NCI-H2107 treated with DMSO at 0.1 percent for 48 hours (cell line): ENCODE results near the gene MFRP.
A peak's percentile ranks its signal among the peaks of the same experiment; 100 is the strongest.

Experiments used
- DNase-seq: peaks from one replicate; lab custom pipeline; 2025; ENCODE audit not compliant: unreplicated experiment; lab: John Stamatoyannopoulos, UW

The MFRP gene

DNA sequence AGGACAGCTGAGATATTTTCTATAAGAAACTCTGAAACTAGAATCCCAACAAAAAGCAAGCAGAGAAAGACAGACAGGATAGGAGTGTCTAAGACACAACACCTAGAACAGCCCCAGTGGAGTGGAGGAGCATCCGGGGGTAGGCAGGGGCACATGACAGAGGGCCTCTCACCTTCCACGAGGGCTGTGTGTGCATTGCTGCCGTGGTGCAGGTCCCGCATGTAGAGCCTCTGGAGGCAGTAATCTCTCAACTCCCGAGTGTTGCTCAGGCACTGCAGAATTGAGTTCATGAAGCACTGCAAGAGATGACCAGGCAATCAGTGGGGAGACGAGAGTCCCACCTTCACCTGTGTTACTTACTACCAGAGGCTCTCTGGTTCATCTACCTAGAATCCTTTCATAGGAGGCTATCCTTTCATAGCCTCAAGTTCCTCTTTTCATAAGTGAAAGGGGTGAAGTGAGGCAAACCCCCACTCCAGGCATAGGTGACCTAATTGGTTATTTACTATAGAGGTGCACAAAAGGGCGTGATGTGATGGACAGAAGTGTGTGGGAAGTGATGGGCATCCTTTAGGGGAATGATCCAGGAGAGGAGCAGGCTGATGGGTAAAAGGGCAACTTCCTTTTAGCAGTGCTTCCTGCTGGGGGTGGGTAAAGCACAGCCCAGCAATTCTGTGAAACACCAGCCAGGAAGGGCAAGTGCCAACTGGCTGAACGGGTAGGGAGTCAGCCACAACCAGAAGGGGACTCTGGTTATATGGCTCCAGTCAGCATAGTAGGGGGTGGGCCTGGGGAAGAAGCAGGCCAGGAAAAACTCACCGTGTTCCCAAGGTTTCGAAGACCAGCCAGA is 13.1 kb upstream of the MFRP start:
- DNase-seq: no peak

DNA sequence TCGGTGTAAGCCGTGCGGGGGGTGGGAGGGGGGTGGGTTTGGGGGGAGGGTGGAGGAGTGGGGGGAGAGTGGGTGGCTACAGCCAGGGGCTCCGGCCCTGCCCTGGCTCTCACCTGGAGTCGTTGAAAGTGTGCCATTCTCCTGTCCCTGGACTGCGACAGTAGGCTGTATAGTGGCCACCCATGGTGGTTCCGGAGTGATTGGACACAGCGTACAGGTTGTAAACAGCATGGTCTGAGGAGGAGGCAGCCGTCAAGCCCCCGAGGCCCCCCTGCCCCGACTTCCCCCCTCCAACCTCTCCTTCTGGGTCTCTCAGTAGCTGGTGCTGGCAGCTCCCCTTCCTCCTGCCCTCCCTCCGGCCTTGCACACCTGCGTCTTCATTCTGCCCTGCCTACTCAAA is 10.6 kb upstream of the MFRP start:
- no peak for DNase-seq

DNA sequence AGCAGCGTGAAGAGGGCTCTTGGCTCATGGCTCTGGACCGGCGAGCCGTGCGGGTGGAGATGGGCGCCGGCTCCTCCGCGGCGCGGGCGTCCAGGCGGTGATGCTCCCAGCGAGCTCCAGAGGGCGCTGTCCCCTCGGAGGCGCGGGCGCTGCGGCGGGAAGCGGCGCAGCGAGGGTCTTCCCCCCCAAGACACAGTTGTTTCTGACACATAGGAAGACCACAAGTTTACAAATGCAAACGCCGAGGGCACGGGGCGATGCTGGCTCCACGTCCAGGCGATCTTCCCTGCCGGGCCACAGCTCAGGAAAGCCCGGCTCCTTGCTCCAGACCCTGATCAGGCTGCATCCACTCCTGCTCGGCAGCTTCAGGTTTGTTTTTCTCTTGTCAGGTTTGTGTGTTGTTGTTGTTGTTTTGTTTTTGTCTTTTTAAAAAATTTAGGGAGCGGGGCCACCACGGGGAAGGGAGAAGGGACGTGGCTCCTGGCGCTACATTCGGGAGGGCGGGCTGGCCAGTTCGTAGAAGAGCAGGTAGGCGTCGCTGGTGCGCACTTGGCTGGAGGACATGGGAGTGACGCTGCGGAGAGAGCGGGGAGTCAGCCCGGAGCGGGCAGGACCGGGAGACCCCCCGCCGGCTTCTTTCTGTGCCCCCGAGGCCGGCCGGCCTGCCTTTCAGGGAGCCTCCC is 10.0 kb upstream of the MFRP start:
- peak; percentile 56 for DNase-seq

DNA sequence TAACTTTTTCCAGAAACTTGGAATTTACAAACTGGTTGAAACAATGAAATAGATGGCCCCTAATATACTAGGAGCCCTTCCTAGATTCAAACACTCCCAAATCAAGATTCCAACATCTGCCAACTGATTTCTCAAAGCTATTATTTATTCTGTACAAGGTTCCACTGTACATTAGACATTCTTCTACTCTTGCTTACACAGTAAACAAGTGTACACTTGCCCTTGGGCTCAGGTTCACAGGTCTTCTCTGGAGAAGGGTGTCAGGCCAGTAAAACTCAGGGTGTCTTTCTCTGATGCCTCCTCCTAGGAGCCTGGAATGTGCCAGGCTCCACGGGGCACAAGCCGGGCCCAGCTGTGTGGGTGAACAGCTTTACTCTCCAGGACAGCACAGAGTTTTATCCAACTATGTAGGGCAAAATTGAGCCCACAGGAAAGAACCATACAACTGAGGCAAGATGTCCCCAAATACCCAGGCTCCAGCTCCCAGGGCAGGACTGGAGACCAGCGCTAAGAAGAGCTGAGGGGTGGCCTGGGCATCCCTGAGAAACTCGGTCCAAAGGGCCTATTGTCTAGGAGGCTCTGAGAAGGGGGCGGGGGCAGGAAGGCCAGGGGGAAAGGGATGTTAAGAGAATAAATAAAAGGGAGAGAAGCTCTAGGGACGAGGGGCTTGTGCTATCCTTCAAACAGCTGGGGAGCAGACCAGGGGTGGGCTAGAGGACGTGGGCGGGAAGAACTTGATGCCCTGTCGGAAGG is 8.8 kb upstream of the MFRP start:
- no peak for DNase-seq

DNA sequence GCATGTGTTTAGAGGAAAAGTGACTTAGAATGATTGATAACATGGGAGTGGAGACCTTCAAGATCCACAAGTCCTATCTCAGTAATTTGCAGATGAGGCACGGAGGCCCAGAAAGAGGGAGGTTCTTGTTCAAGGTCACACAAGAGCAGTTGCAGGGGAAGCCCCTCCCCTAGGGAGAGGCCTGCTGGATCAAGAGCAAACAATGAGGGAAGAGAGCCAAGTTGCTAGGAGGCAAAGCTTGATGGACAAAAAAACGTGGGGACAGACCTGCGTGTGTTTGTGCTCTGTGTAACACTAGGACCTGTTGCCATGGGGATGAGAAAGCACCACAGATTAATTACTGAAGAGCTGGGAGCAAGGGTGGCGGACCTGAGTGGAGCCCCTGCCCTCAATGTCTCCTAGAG is 6.4 kb upstream of the MFRP start:
- DNase-seq: peak; percentile 71

DNA sequence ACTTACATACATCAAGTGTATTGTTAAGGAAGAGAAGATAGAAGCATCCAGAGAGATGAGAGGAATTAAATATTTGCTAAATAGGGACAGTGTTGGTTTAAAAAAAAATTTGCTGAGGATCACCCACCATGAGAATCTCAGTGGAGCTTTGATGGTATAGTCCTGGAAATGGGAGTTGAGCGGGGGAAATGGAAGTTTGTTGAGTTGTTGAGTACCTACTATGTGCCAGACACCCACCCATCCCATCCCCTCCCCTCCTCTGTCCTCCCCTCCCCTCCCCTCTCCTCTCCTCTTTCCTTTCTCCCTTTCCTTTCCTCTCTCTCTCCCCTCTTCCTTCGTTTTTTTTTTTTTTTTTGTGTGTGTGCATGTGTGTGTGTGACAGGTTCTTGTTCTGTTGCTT is 4.7 kb upstream of the MFRP start:
- no peak for DNase-seq

DNA sequence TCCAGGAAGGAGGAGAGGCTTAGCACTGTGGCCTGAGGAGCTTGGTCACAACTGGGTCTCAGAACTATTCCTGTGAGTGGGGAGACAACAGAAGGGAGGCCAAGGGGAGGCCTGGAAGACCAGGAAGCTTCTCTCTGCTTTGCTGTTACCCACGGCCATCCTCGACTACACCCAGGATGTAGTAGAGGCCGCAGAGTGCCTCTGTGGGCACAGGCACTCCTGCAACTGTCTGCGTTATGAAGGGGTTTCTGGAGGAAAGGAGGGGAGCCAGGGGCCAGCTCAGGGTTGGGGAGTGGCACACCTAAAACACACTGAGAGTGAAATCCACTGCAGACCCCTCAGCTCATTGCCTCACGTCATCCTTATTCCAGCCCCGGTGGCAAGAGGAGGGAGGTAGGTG is 3.8 kb upstream of the MFRP start:
- DNase-seq: no peak

DNA sequence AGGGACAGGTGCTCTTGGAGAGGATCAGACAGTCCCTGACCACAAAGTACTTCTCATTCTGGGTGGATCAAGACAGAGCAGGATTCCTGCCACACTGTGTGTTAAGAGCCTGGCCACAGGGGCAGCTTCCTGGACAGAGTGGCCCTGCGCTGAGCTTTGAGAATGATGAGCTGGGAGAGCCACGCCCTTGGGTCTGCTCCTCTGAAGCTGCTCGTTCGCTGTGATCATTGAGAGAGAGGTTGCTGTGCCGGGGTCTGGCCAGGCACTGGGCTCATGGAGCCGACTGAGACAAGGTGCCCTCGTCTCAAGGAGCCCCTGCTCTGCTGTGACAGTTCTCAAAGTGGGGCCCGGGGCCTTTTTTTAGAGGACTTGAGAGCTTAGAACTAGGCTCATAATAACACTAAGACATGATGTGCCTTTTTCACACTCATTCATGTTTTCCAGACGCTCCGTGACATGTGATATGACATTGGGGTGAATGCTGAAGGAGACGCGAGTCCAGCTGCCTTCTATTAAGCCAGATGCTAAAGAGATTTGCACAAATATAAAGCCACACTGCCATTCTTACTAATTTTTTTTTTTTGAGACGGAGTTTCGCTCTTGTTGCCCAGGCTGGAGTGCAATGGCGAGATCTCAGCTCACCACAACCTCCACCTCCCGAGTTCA is 1.6 kb upstream of the MFRP start:
- DNase-seq: no peak

DNA sequence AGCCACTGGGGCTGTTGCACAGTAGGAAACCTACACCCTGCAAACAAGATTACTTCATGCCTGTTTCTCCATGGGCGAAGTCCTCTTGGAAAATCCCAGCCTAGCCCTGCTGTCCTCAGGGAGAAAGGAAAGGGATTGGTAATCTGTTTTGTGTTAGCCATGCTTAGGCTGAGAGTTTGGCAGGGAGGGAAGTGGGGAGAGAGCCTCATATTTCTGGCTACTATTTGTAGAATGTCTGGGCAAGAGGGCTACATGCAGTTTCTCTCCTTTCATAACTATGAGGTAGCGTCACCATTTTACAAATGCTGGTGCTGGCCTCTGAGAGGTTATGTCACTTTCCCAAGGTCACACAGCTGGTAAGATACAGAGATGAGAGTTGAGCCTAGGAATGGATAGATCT is 737 bp upstream of the MFRP start:
- no peak for DNase-seq

DNA sequence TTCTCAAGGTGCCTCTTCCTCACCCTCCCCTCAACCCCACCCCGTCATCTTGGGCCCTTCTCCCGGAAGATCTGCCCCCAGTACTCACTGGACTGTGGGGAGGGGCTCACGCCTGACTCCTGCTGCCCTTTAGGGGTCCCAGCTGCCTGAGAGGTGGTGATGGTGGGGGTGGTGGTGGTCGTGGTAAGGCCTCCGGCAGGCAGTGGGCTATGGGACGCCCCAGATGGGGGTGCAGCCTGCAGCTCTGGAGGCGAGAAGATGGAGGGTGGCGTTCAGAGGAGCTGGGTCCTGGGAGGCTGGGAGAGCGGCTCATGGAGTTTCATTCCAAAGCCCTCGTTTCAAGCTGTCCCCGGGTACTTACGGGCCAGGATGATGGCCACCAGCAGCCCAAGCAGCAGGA is 820 bp downstream of the MFRP start:
- no peak for DNase-seq

DNA sequence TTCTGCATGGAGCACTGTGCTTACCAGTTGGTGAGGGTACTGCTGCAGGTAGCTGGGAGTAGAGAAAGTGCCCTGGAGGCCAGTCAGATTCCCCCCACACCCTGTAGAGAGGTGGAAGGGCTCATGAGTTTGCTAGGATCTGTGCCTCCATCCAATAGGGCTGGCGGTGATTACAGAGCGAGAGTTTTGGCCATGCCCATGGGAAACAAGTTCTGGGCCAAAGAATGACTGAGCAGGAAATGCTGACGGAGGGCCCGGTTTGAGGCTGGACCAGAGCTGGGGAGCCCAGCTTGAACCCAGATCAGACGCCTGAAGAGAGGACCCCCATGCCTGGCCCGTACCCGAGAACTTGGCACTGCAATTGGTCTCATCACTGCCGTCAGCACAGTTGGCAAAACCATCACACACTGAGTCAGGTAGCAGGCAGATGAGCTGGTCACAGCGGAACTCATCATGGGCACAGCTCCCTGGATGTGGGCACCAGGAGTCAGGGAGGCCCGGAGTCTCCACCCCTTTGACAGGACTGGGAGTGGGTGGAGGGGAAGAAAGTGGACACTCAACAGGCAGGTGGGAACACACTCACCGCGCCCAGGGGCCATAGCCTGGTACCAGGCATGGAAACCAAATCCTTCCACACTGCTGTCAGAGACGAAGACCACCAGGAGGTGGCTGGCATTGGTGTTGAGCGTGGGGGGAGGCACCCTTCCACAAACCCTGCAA is 2.1 kb downstream of the MFRP start:
- DNase-seq: no peak

DNA sequence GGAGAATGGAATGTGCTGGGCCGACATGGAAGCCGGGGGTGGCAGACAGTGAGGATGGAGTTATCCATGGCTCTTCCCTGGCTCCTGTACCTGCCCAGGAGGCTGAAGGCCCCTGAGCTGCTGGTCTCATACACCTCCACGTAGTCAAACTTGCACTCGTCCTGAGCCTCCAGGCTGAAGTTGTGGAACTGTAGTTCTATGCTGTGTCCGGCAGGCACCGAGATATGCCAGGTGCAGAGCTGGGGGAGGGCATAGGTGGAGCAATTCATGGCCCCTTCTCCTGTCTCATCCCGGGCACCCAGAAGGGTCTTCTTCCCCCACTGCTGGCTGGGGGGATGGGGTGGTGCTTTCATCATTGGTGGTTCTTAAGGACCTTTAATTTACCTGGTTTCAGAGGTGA is 2.8 kb downstream of the MFRP start:
- no peak for DNase-seq

DNA sequence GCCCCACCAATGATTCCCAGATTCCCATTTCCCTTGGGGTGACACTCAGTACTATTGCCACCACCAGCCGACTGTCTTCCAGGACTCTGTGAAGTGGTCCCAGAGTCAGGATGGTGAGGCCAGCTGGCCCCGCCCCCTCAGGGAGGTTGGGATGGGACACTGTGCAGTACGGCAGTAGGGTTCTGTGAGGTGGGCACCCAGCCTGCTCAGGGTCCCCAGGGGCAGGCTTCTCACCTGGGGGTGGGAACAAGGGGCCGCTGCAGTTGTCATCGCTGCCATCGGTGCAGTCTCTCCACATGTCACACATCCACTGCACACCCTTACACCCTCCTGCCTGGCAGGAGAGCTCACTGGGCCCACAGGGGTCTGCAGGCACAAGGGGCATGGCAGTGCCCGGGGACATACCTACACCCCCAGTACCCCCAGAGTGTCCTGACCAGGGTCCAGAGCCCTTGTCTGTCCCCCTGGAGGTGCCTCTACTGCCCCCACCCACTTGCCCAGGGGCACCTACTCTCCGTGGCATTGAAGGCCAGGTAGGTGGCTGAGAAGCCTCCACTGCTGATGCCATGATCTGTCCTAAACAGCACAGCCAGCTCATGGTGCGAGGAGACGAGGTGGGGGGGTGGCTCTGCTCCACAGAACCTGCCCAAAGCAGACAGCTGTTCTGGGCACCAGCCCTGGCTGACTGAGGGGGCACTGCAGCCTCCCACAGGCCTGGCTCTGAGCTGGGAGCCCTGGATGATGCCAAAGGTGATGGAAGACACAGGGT is 4.0 kb downstream of the MFRP start:
- no peak for DNase-seq

DNA sequence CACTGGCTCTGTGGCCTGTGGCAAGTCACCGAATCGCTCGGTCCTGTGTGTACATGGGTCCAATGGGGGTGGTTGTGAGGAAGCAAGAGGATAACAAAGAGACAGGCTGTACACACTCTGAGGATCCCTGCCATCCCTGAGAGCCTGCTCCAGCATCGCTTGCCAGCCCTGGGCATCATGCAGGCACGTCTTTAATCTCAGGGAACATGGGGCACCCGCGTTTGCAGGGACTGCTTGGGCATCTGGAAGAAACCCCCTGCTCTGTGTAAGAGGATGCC is 4.5 kb downstream of the MFRP start:
- no peak for DNase-seq

DNA sequence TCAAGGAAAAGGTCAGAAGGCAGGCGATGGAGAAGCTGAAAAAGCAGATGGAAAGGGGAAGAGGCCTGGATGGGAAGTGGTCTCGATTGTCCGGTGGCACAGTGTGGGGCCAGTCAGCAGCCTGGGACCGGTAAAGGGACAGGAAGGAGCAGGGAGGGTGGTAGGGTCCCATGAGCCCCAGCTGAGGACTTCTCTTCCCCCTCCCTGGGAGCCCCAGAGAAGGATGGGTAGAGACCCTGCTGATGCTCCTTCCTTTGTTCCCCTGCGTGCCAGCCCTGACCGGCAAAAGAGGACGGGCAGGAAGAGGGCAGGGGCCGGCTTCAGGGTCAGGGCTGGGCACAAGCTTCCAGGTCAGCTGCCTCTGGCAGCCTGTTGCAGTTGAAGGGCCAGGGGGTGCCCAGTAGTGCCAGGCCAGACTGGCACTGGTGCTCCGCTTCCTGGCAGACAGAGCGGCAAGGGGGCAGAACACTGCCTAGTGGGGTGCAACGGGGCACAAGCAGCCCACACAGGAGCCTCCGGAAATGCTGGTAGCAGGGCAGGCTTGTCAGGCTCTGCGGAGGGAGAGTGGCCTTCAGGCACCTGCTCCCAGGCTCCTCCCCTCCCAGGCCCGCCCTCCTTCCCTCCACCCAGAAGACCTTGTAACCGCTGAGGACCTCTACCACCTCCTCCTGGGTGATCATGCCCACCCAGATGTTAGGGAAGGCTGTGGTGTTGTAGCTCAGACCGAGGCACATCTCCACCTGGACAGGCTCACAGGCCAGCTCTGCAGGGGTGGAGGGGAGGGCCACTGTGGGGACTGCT is 5.1 kb downstream of the MFRP start:
- DNase-seq: no peak

DNA sequence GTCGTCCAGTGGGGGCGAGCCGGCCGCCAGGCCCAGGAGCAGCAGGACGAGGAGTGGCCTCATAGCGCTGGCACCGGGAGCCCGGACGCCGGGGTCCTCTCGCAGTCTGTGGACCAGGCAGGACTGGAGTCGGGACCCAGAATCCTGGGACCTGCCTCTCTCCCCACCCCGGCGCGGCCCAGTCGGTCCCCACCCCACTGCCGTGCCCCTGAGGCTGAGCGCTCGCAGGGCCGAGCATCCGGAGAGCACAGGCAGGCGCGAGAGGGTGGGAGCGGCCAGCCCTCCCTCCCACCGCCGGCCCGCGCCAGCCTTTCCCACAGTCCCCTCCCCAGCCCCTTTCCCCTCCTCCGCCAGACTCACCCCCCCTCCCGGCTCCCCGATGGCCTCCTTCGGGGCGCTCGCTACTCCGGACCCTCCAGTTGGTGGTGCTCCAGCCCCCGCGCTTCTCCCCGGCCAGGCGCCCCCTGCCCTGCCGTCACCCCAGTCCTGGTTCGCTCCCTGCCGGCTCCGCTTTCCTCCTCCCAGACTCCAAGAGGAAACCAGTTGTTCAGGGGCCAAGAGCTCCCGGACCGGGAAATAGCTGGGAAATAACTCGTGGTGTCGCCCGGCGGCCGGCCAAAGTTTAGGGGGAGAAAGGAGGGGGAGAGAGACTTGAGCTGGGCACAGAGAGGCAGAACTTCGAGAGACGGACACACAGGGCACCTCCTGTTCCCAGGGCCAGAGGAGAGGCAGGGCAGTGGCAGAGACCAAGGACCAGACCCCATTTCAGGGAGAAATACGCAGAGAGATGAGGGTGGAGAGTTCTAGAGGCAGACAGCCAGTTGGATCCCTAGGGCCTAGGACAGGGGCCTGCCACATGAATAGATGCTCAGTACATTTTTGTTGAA is 5.9 kb downstream of the MFRP start, which contains the start of gene C1QTNF5:
TSS of gene C1QTNF5 (minus strand) at position 549 of the 887 bp plus-strand sequence. CDS start at position 63, 486 bp downstream.
- no peak for DNase-seq

DNA sequence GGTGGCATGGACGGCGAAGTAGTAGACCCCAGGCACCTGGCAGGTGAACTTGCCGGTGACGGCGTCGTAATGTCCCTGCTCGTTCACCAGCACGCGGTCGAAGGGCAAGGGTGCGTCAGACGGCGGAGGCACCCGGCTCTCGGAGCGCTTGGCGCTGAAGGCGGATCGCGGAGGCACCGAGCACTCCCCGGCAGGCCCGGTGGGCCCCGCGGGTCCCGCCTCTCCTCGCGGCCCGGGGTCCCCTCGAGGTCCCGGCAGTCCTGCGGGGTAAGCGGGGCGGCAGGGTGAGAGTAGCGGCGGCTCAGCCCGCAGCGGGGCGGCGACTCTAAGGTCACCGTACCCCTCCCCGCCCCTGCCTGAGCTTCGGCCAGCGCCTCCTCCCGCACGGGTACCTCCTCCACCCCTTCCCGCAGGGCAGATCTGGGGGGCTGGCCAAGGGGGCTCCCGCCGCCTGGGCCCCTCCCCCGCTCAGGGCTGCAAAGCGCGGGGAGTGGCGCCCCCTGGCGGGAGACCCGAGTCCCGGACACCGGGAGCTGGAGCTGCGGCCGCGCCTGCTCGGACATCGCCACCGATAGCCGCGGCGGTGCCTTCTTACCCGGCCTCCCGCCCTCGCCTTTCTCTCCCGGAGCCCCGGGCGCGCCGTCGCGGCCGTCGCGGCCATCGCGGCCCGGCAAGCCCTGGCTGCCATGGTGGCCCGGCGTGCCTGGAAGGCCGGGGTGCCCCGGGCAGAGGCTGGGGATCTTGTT is 6.7 kb downstream of the MFRP start:
- DNase-seq: no peak
